Transverse colon (tissue), 4 donors: Measurements from ENCODE around the gene GSTT2. TPM values are rescaled to one million over a fixed set of nuclear protein-coding genes. Genes with fewer than 3 reads are reported as not detected.

Experiments used
- DNase-seq: peaks from one replicate; pipeline ENCODE4 v3.0.0-alpha.2; 2019
- H3K27ac ChIP-seq, 4 donors: fragments of 200-600 bp; sonication (generic); 2 replicates each; pipeline ENCODE4 v1.5.1; 2016 to 2018; ENCODE audit warnings: inconsistent platforms in 4 of 4
- H3K27me3 ChIP-seq: fragments of 200-600 bp; sonication (generic); 2 replicates; pipeline ENCODE4 v1.5.1; 2017; ENCODE audit warnings: inconsistent platforms
- H3K36me3 ChIP-seq, 4 donors: fragments of 200-600 bp; sonication (generic); 2 replicates each; pipeline ENCODE4 v1.5.1; 2017 to 2019; ENCODE audit warnings: inconsistent platforms in 4 of 4
- H3K4me1 ChIP-seq, 4 donors: fragments of 200-600 bp; sonication (generic); 2 replicates each; pipeline ENCODE4 v1.5.1; 2017 to 2020; ENCODE audit warnings: inconsistent platforms in 4 of 4
- H3K4me3 ChIP-seq, 4 donors: fragments of 200-600 bp; sonication (generic); 1 replicate in 1 of 4; 2 replicates in 3 of 4; pipeline versions ENCODE4 v1.5.1 to v1.6.1; 2017 to 2019; ENCODE audit warnings: inconsistent platforms in 4 of 4
- H3K9me3 ChIP-seq, 2 donors: fragments of 200-600 bp; sonication (generic); 2 replicates each; pipeline ENCODE4 v1.5.1; 2017 to 2019; ENCODE audit warnings: inconsistent platforms in 2 of 2
- EP300 ChIP-seq: sonication (generic); formaldehyde crosslinking; IDR thresholded peaks from one replicate; pipeline ENCODE4 v1.6.1; 2017; ENCODE audit warnings: antibody characterized with exemption, low read depth
- POLR2A ChIP-seq: fragments of 450-650 bp; IDR thresholded peaks from one replicate; pipeline ENCODE4 v1.6.1; 2016; ENCODE audit warnings: antibody characterized with exemption, mild to moderate bottlenecking, moderate library complexity
- POLR2AphosphoS5 ChIP-seq, 3 donors: sonication (generic); formaldehyde crosslinking; IDR thresholded peaks; one replicate each; pipeline ENCODE4 v1.6.1; 2016; ENCODE audit warnings: antibody characterized with exemption in 3 of 3
- in situ Hi-C, 4 donors: fragments of 200-750 bp; cut with MboI; loops; one replicate each; pipeline versions ENCODE4 v1.15.0 to v1.15.1; 2017; ENCODE audit warnings: low sequenced_read_pairs in 3 of 4, low pct_ligation_motif_present in 1 of 4, low pct_unique_long_range_greater_than_20kb in 1 of 4
- intact Hi-C: fragments of 100-400 bp; cut with DNase I; formaldehyde crosslinking; loops from one replicate; pipeline ENCODE4 v1.15.1; 2023; ENCODE audit warnings: low total_unique reads
- total RNA-seq, 4 donors: library from RNA; depleted of rRNA; stranded (reverse); fragments of >200 nt; gene quantifications; one replicate each; pipeline ENCODE4 v1.1.0, GENCODE V29; 2016
- TF ChIP-seq, protein P1 (sequence below), 5 experiments: fragments of 200-600 bp in 3 of 5; fragments of 450-650 bp in 2 of 5; sonication (generic) in 3 of 5; IDR thresholded peaks; 1 replicate in 2 of 5; 2 replicates in 3 of 5; pipeline ENCODE4 v1.5.1; 2016 to 2017; ENCODE audit warnings: antibody characterized with exemption in 5 of 5, inconsistent platforms in 3 of 5, mild to moderate bottlenecking in 2 of 5, moderate library complexity in 1 of 5

Gene GSTT2
- total RNA-seq, 4 donors from 2014 or later = 0.41 to 7.0 TPM; not detected in 2

DNA sequence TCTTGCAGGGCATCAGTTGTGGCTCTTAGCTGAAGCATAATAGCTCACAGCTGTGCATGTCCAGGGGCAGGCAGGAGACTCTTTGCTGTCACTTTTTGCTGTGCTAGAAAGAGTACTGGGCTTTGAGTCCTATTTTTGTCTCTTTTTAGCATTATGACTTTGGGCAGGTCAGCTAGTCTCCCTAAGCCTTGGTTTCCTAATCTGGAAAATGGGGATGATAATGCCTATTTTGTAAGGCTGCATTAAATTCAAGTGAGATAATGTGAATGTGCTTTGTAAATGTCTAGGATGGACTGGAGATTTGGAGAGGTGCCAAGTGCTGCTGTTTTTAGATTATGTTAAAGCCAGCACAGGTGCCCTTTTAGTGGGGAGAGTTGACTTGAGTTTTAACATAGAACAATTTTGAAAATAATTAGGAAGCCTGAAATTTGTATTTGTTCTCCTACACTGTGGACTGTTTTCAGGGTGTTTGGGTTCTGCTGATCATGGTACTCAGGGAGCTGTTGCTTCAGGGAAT, 50.3 kb downstream of the GSTT2 start:
- in situ Hi-C loops (no loop called here), intact Hi-C loops (no loop called here)
- Histone ChIP-seq H3K4me3 (no peak overlapping the region), H3K9me3 (no peaks in the 10 kb centered on the region), H3K27me3 (no peaks in the 10 kb centered on the region), H3K27ac (no peak overlapping the region), H3K36me3 (no peaks in the 10 kb centered on the region), H3K4me1 (peaks cover 0 to 11% (median 2%) of the 10 kb centered on the region in 4 donors)
- TF ChIP-seq POLR2A (no peak), EP300 (no peak), POLR2AphosphoS5 (IDR thresholded peaks at IDR 0.05) (no peak)
- TF ChIP-seq, protein P1, sequence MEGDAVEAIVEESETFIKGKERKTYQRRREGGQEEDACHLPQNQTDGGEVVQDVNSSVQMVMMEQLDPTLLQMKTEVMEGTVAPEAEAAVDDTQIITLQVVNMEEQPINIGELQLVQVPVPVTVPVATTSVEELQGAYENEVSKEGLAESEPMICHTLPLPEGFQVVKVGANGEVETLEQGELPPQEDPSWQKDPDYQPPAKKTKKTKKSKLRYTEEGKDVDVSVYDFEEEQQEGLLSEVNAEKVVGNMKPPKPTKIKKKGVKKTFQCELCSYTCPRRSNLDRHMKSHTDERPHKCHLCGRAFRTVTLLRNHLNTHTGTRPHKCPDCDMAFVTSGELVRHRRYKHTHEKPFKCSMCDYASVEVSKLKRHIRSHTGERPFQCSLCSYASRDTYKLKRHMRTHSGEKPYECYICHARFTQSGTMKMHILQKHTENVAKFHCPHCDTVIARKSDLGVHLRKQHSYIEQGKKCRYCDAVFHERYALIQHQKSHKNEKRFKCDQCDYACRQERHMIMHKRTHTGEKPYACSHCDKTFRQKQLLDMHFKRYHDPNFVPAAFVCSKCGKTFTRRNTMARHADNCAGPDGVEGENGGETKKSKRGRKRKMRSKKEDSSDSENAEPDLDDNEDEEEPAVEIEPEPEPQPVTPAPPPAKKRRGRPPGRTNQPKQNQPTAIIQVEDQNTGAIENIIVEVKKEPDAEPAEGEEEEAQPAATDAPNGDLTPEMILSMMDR (IDR thresholded peaks at IDR 0.05) = no peak
- DNase-seq = no peak

Other genes with a start within 250 kb of the GSTT2 start
- gene ZNF70, start 229.0 kb upstream of the GSTT2 start, total RNA-seq = 1 to 10 TPM; 2.7 to 7.5 (median 5.9) TPM
- 1 to 10 TPM in 2 of 4 donors, not detected in 2; 2.6 to 5.4 TPM for gene VPREB3, start 225.7 kb upstream of the GSTT2 start, total RNA-seq
- gene C22orf15, start 217.1 kb upstream of the GSTT2 start, total RNA-seq = not detected
- 10 to 100 TPM; 15.3 to 80.1 (median 50.8) TPM for gene CHCHD10, start 212.2 kb upstream of the GSTT2 start, total RNA-seq
- gene MMP11, start 207.3 kb upstream of the GSTT2 start, total RNA-seq = 1 to 10 TPM; 1.2 to 2.2 (median 1.6) TPM
- 10 to 100 TPM; 33.7 to 61.3 (median 54.7) TPM for gene SMARCB1, start 193.2 kb upstream of the GSTT2 start, total RNA-seq
- 10 to 100 TPM in 1 of 4 donors, 1 to 10 TPM in 3; 1.9 to 20.0 (median 3.1) TPM for gene DERL3, start 141.1 kb upstream of the GSTT2 start, total RNA-seq
- 10 to 100 TPM in 3 of 4 donors, 1 to 10 TPM in 1; 6.0 to 27.4 (median 13.2) TPM for gene SLC2A11, start 122.3 kb upstream of the GSTT2 start, total RNA-seq
- gene MIF, start 85.8 kb upstream of the GSTT2 start, total RNA-seq = 100 to 1,000 TPM; 123 to 210 (median 139) TPM
- 1 to 10 TPM in 1 of 4 donors, not detected in 3; 2.4 TPM for gene GSTT2B, start 18.9 kb upstream of the GSTT2 start, total RNA-seq
- 1 to 10 TPM in 2 of 4 donors, not detected in 2; 1.5 to 1.8 TPM for gene DDTL, start 13.2 kb upstream of the GSTT2 start, total RNA-seq
- 100 to 1,000 TPM; 157 to 267 (median 197) TPM for gene DDT, start 5.7 kb upstream of the GSTT2 start, total RNA-seq
- not detected for gene GSTT4, start 25.3 kb downstream of the GSTT2 start, total RNA-seq
- gene CABIN1, start 31.2 kb downstream of the GSTT2 start, total RNA-seq = 100 to 1,000 TPM in 1 of 4 donors, 10 to 100 TPM in 3; 68.6 to 178 (median 79.6) TPM
- gene SUSD2, start 201.4 kb downstream of the GSTT2 start, total RNA-seq = 10 to 100 TPM in 1 of 4 donors, 1 to 10 TPM in 2, under 1 TPM in 1; 0.37 to 67.7 (median 3.8) TPM